ENCODE results near the gene SNRPA1.

The SNRPA1 gene

DNA sequence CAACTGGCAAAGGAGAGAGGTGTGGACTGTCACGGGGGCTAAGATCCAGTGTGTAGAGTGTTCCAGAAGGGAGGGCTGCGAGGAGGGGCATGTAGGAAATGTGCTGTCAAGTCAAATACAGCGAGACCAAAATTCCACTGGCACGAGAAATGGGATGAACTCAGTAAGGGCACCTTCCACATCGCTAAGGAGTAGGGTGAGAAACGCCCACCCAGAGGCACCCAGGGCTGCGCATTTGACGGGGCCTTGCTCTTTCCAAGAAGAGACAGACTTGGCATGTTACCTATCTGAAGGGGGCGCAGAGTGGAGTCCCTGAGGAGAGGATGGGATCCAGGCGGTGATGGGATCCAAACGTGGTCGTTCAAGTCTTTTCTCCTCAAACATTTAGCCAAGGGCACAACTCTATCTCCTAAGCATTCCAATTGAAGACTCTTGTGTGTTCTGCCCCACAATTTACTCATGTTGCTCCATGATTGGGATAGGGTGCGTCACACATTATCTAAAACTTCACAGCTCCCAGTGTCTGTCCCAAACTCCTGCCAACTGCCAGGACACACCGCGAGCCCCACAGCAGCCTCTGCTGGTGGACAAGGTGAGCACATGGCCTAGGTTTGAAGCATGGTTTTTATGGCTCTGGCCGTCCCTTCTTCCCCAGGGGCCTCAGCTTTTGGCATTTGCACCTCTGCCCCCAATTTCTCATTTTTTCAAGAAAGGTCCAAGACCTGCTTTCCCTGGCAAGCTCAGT, 25.4 kb downstream of the SNRPA1 start:
- no peak for DNase-seq (ENCODE audit: insufficient read length, low spot score)
- no peak for FAIRE-seq
- TF ChIP-seq POLR2A (IDR thresholded peaks at IDR 0.05; ENCODE audit: low read depth, low read length) = no peak

DNA sequence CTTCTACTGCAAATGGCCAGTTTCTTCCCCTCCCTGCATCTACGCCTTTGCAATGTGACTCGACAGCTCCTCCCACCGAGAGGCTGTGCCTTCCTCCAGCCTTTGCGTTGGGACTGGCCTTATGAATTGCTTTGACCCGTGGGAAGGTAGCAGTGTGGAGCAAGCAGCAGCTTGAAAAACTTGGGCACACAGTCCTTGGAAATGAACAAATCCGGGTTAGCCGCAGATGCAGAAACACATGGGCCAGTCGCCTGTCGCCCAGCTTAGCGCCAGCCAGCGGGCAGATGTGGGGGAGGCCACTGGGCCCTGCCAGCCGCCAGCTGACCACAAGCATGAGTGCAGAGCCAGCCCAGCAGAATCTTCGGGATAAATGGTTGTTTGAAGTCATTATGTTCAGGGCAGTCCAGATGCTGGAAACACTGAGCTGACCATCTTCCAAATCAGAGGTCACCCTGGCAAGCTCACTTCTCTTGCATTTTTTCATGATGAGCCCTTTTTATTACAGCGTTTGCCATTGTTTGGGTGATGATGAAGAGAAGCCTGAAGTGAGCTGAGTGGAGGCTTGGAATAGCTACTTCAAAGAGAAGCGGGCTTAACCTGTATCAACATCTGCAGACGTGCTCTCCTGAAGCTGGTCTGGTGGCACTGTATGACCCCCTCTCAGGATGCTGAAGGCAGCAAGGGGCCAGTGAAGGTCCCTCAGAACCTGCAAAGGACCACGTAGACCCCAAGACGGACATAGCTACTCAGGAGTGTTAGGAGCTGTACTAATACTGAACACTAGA, 27.5 kb downstream of the SNRPA1 start:
- no peak for FAIRE-seq
- peak; percentile 40 for DNase-seq (ENCODE audit: insufficient read length, low spot score)
- TF ChIP-seq POLR2A (IDR thresholded peaks at IDR 0.05; ENCODE audit: low read depth, low read length) = peak; percentile 35; the same call in 1 of the 2 replicates

DNA sequence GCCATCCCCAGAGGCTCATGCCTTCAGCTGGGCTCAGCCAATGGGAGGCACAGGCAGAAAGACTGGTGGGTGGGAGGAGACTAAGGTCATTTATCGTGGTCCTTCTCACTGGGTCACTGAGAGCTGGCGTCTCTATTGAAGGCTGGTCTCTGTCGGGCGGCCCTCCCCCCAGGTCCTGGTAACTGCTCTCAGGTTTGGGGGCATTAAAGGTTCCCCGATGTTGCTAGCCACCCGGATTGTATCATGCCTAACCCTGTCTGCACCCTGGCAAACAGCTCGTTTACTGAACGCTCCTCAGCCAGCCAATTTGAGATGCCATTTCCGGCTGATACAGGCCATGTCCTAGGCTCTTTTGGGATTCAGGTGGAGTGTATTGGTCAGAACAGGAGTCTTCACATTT, 28.3 kb downstream of the SNRPA1 start:
- DNase-seq (ENCODE audit: insufficient read length, low spot score) = no peak
- no peak for FAIRE-seq
- no peak for TF ChIP-seq POLR2A (IDR thresholded peaks at IDR 0.05; ENCODE audit: low read depth, low read length)

DNA sequence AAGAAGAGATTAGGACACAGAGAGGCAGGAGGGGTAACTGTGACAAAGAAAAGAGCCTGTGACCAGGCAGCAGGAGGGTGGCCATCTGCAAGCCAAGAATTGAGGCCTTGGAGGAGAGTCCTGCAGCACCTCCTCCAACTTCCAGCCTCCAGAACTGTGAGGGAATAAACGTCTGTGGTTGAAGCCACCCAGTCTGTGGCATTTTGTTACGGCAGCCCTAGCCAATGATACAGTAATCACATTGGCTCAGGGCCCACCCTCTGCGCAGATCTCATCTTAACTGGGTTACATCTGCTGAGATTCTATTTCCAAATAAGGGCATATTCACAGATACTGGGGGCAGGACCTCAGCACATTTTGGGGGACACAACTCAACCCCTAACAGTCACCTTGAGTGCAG, 29.0 kb downstream of the SNRPA1 start:
- no peak for FAIRE-seq
- DNase-seq (ENCODE audit: insufficient read length, low spot score) = no peak
- TF ChIP-seq POLR2A (IDR thresholded peaks at IDR 0.05; ENCODE audit: low read depth, low read length) = no peak

DNA sequence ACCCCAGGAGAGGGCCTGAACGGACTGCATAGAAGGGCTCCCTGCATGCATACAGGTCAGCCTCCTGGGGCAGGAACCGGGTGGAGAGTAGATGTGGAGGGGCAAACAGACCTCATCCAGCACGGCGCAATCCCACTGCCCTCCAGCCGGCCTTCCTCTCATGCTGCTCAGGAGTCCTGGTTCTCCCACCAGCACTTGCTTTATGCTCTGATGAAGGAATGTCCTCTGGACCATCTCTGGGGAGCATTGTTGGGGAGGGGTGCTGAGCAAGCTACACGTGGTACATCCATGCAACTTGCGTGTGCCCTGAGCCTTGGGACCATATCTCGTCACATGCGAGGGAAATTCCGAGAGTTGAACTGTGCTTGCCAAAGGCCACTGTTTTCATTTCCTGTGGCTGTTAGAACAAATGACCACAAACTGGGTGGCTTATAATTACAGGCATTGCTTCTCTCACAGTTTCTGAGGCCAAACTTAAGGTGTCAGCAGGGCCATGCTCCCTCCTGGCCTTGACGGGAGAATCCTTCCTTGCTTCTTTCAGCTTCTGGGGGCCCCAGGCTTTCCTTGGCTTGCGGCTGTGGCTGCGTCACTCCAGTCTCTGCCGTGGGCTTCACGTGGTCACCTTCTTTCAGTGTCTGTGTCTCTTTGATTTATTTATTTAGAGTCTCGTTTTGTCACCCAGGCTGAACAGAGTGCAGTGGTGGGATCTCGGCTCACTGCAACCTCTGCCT, 30.0 kb downstream of the SNRPA1 start:
- DNase-seq (ENCODE audit: insufficient read length, low spot score) = no peak
- no peak for TF ChIP-seq POLR2A (IDR thresholded peaks at IDR 0.05; ENCODE audit: low read depth, low read length)
- FAIRE-seq = no peak

DNA sequence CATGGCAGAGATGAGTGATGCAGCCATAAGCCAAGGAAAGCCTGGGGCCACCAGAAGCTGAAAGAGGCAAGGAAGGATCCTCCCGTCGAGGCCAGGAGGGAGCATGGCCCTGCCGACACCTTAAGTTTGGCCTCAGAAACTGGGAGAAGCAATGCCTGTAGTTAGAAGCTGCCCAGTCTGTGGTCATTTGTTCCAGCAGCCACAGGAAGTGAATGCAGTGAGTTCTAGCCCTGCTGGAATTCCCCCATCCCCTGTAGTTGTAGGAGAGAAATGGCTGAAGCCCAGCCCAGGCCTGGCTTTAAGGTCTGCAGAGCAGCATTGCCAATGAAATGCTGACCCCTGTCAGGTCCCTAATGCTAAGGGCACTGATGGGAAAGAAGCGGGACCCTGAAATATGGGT, 31.0 kb downstream of the SNRPA1 start:
- TF ChIP-seq POLR2A (IDR thresholded peaks at IDR 0.05; ENCODE audit: low read depth, low read length) = no peak
- DNase-seq (ENCODE audit: insufficient read length, low spot score) = no peak
- no peak for FAIRE-seq

DNA sequence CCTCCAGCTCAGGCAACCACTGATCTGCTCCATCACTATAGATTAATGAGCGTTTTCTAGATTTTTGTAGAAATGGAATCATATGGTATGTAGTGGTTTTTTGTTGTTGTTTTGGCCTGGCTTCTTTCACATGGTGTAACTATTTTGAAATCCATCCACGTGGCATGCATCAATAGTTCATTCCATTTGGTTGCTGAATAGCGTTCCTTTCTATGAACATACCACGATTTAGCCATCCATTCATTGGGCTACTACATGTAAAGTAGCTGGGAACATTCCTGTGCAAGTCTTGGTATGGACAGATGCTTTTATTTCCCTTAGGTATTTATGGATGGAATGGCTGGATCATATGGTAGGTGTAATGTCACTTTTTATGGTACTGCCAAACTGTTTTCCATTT, 32.5 kb downstream of the SNRPA1 start:
- DNase-seq (ENCODE audit: insufficient read length, low spot score) (no peak), FAIRE-seq (no peak)
- no peak for TF ChIP-seq POLR2A (IDR thresholded peaks at IDR 0.05; ENCODE audit: low read depth, low read length)

DNA sequence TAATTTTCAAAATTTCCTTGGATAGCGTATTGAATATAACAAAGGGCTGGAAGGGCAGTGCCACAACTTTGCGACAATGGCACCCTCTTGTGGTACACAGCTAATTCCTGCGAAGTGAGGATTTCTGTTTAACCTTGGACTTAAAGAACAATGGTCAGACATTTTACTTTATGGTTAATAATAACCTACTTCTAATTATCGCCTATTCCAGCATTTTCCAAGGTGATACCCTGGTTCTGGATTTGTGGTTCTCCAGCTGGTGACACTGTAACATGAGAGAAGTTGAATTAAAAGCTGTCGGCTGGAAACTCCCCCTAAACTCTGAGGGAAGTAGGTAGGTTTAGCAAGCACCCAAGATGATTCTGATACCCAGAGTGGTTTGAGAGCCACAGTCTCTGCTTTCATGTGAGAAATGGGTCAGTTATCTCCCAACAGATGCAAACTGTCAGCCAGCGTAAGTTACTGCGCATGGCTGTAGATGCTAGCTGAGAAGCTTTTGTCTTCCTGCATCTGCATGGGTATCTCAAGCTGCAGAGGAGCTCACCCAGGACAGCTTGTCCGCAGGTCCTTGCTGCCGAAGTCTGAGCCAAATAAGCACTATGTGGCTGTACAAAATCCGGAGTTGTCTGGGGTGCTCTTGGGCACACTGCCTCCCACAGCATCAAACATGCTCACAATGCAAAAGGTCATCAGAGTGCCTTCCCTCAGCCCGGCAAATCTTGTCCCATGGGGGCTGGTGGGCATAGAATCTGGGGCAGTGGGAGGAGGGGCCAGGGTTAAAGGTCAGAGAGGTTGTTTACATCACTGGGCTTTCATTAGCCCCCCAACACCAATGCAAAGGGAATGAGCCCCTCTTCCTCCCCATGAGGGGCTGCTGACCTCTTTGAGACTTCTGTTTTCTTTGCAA, 36.6 kb downstream of the SNRPA1 start:
- no peak for FAIRE-seq
- no peak for TF ChIP-seq POLR2A (IDR thresholded peaks at IDR 0.05; ENCODE audit: low read depth, low read length)
- DNase-seq (ENCODE audit: insufficient read length, low spot score) = no peak

DNA sequence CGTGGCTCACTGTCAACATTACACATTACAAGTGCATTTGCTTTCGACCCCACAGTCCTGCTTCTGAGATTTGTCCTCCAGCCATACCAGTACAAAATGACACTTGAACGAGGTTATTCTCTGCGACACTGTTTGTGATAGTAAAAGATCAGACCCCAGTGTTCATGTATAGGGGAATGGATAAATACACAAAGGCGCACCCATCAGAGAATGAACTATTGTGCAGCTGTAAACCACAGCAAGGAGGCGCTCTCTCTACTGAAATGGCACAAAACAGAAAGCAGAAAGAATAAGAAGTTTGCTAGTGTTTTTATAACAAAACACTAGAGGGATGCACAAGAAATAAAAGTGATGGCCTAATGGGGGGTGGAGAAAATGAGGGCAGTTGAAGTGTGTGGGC, 38.3 kb downstream of the SNRPA1 start:
- FAIRE-seq (no peak), DNase-seq (ENCODE audit: insufficient read length, low spot score) (no peak)
- TF ChIP-seq POLR2A (IDR thresholded peaks at IDR 0.05; ENCODE audit: low read depth, low read length) = no peak

DNA sequence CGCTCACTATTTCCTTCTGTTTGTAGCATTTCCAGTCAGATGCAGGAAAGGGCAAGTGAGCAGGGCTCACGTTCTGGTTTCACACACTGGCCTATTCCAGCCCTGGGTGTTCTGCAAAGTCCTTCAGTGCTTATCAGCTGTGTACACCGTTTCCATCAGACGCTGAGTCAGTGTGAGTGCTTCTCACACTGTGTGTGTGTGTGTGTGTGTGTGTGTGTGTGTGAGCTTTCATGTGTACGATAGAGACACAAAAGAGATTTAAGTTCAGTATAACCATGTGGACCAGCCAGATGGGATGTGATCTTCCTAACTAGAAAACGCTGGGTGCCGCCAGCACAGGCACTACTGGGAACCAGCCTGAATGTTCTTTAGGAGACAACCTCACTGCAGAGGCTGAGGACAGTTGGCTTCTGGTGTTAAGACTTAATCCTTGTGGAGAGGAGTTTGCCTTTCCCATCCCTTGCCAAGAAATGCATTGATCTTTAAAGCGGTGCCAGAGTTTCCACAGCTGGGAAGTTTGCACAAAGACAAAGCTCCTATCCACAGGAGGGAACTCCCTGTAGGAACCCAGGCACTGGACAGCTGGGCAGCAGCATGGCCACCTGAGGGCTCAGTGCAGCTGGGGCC, 39.3 kb downstream of the SNRPA1 start:
- DNase-seq (ENCODE audit: insufficient read length, low spot score) (no peak), FAIRE-seq (no peak)
- no peak for TF ChIP-seq POLR2A (IDR thresholded peaks at IDR 0.05; ENCODE audit: low read depth, low read length)

DNA sequence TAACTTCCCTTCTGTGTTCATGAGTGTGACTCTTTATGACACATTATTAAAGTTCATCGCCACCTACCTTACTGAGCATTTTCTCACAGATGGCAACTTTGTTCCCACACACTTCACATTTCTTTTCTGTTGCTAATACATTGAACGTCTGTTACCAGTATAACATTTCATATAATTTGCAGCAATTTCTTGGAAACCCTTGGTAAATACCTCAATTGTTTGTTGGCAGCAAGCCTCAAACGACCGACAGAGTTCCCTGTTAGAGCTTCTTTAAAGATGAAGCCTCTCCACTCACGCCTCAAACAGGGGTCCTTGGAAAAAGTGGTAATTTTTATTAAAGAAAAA, 40.0 kb downstream of the SNRPA1 start:
- FAIRE-seq (no peak), DNase-seq (ENCODE audit: insufficient read length, low spot score) (no peak)
- TF ChIP-seq POLR2A (IDR thresholded peaks at IDR 0.05; ENCODE audit: low read depth, low read length) = no peak

DNA sequence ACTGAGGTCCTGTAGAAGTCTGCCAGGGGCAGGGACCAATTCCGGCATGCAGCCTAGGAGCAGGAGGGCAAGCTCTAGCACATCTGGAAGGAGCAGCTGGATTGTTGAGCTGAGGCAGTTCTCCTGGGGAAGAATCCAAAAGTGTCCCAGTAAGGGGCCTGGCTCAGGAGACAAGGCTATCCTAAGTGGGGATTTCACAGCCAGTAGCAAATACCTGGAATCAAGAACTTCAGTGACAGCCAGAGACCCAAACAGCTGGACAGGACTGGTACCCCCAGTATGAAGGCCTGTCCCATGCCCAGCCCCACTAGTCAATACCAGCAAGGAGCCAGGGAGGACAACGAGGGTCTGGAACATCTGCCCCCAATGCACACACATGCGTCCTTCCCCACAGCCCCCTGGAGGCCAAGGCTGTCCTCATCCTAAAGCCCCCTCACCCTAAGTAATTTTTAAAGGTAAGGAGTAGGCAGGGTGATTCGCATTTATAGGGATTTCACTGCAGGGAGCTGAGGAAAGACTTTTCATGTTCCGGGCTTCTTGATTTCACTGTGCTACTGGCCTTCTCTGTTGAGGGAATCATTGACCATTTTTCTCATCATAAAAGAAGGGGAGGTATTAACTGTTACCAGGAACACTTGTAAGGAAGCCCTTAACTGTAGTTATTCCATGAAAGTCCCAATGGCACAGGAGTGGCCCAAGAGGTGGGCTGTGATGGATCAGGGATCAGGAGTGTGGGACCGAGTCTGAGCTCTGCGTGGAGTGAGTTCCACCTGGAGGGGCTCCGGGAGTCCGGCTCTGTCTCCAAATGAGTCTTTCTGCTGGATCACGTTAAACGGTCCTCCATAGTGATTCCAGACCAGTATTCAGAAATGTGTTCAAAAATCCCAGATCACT, 40.6 kb downstream of the SNRPA1 start:
- no peak for DNase-seq (ENCODE audit: insufficient read length, low spot score)
- FAIRE-seq = no peak
- no peak for TF ChIP-seq POLR2A (IDR thresholded peaks at IDR 0.05; ENCODE audit: low read depth, low read length)

Measured in H54 (cell line).